Measurements from ENCODE around the gene PNMA3. TPM values are rescaled to one million over a fixed set of nuclear protein-coding genes. Genes with fewer than 3 reads are reported as not detected.
"Not testable (repeated sequence)": the region's sequence is repeated elsewhere in the genome, so short reads cannot be mapped to it uniquely, and the experiment has no call there.

PNMA3 gene
- total RNA-seq, 1 experiment from 2014 or later: 0.30 TPM

DNA sequence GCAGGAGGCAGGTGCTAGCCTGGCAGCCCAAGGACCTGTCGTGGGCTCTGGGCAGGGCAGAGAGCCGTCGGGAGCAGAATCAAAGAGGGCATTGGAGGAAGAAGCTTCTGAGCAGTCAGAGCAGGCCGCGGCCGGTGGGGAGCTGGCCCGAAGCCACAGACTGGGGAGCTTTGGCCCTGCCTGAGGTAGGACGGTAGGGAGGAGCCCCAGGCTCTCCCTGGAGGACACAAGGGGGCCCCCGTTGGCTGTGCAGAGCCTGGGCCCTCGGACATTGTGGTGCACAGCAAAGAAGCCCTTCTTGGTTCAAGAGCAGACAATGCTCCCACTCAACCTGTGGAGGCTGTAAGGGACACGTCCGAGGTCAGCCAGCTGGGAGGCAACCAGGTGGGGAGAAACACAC lies 10.1 kb downstream of the PNMA3 start:
- DNase-seq (ENCODE audit: low read depth); in situ Hi-C loops (cut with HindIII; ENCODE audit: low pct_unique_long_range_greater_than_20kb, low sequenced_read_pairs): not testable (repeated sequence)

DNA sequence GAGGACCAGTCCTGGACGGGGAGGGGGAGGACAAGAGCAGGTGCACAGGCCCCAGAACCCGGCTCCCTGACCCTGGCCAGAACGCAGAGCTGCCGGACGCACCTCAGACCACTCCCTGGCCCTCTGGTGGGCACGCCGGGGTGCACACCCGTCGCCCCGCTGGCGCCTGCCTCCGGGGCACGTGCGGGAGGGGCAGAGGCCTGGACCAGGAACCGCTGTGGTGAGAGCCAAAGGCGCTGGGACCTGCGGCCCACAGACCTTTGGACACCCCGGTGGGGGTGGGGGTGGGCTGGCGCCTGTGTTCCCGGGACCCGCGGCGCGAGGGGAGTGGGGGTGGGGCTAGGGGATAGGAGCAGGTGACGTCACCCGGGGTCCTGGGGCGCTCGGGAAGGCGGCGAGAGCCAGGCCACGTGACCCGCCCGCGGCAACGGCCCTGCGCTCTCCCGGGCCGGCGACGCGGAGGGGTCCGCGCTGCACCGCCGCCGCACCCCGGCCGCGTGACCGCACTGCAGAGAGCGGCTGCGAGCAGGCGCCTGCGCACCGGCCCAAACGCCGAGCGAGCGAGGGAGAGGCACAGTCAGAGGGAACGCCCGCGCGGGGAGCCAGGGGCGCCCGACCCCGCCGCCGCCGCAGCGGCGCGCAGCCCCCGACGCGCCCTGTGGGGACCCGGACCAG lies 15.8 kb downstream of the PNMA3 start, which contains the start of gene PNMA6A:
PNMA6A (plus strand) TSS at position 546 of the 675 bp plus-strand sequence. CDS start 609 bp downstream, outside the sequence.
- in situ Hi-C loops (cut with HindIII; ENCODE audit: low pct_unique_long_range_greater_than_20kb, low sequenced_read_pairs); DNase-seq (ENCODE audit: low read depth): not testable (repeated sequence)

DNA sequence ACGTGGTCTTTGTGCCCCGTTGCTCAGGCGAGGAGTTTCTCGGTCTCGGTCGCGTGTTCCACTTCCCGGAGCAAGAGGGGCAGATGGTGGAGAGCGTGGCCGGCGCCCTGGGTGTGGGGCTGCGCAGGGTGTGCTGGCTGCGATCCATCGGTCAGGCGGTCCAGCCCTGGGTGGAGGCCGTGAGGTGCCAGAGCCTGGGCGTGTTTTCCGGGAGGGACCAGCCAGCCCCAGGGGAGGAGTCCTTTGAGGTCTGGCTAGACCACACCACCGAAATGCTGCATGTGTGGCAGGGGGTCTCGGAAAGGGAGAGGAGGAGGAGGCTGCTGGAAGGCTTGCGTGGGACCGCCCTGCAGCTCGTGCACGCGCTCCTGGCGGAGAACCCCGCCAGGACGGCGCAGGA lies 17.1 kb downstream of the PNMA3 start:
- in situ Hi-C loops (cut with HindIII; ENCODE audit: low pct_unique_long_range_greater_than_20kb, low sequenced_read_pairs); DNase-seq (ENCODE audit: low read depth): not testable (repeated sequence)

DNA sequence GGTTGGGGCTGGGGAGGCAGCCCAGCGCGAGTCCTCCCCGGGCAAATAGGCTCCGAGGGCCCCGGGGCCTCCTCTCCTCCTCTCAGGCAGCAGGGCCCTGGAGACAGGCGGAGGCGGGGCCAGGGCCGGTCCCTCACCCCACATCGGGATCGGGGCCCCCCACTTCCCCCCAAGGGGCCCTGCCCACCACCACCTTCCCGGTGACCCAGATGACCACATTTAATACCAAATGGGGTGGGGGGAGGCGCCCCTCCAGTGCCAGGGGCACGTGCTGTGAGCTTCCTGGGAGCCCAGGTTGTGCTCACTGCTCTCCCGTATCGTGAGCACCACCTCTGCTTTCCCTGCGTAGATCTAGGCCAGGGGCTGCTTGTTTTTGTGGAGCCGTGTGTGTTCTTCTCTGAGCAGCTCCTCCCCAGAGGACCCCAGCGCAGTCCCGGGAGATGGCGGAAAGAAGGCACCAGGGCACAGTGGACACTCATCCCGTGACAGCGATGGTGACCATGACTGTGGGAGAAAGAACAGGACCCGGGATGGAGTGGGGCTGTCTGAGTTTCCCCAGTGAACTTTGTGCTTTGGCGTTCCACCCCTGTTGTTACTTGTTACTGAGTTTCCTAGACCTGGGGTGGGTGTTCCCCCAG lies 18.1 kb downstream of the PNMA3 start:
- in situ Hi-C loops (cut with HindIII; ENCODE audit: low pct_unique_long_range_greater_than_20kb, low sequenced_read_pairs): no loop called here
- no peak for DNase-seq (ENCODE audit: low read depth)

DNA sequence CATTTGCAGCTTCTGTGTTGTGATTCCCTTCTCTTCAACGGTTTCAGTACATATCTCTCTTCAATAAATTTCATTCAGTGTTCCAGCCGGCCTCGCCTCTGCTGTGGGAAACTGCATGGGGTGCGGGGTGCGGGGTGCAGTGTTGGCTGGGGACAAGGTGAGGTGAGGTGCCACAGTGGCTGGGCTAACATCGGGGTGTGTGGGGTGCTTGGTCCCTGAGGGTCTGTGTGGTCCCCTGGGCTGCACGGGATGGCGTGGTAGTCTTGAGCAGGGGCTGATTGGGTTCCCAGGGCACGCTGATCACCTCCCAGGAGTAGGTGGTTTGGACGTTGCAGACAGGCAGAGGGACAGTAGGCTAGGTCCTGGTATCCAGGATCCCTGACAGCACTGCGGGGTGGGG lies 18.7 kb downstream of the PNMA3 start:
- in situ Hi-C loops (cut with HindIII; ENCODE audit: low pct_unique_long_range_greater_than_20kb, low sequenced_read_pairs): no loop called here
- no peak for DNase-seq (ENCODE audit: low read depth)

DNA sequence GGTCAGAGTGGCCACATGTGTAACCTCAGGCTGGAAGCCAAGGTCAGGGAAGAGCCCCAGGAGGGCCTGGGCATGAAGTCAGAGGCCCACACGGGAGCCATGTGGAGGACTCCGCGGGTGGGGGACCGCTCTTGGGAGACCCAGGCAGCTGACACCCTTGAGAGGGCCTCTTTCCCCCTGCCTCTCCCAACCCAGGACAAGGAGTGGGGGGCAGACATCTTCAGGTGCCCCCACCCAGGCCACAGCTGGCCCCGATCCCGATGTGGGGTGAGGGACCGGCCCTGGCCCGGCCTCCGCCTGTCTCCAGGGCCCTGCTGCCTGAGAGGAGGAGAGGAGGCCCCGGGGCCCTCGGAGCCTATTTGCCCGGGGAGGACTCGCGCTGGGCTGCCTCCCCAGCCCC lies 19.1 kb downstream of the PNMA3 start:
- in situ Hi-C loops (cut with HindIII; ENCODE audit: low pct_unique_long_range_greater_than_20kb, low sequenced_read_pairs): no loop called here
- DNase-seq (ENCODE audit: low read depth): no peak

DNA sequence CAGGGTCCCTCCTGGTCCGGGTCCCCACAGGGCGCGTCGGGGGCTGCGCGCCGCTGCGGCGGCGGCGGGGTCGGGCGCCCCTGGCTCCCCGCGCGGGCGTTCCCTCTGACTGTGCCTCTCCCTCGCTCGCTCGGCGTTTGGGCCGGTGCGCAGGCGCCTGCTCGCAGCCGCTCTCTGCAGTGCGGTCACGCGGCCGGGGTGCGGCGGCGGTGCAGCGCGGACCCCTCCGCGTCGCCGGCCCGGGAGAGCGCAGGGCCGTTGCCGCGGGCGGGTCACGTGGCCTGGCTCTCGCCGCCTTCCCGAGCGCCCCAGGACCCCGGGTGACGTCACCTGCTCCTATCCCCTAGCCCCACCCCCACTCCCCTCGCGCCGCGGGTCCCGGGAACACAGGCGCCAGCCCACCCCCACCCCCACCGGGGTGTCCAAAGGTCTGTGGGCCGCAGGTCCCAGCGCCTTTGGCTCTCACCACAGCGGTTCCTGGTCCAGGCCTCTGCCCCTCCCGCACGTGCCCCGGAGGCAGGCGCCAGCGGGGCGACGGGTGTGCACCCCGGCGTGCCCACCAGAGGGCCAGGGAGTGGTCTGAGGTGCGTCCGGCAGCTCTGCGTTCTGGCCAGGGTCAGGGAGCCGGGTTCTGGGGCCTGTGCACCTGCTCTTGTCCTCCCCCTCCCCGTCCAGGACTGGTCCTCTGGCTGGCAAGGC lies 21.3 kb downstream of the PNMA3 start:
- DNase-seq (ENCODE audit: low read depth); in situ Hi-C loops (cut with HindIII; ENCODE audit: low pct_unique_long_range_greater_than_20kb, low sequenced_read_pairs): not testable (repeated sequence)

DNA sequence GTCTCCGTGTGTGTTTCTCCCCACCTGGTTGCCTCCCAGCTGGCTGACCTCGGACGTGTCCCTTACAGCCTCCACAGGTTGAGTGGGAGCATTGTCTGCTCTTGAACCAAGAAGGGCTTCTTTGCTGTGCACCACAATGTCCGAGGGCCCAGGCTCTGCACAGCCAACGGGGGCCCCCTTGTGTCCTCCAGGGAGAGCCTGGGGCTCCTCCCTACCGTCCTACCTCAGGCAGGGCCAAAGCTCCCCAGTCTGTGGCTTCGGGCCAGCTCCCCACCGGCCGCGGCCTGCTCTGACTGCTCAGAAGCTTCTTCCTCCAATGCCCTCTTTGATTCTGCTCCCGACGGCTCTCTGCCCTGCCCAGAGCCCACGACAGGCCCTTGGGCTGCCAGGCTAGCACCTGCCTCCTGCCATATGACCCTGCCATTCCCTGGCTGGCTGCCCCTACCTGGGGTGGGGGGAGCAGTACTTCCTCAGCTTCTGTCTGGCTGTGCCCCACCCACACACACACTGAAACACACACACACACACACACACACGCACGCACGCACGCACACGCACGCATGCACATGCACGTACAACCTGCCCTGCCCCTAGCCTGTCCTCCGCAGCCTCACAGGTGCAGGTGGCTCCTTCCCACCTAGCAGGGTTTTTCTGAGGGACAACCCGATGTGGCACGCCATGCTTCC lies 27.1 kb downstream of the PNMA3 start:
- DNase-seq (ENCODE audit: low read depth); in situ Hi-C loops (cut with HindIII; ENCODE audit: low pct_unique_long_range_greater_than_20kb, low sequenced_read_pairs): not testable (repeated sequence)

DNA sequence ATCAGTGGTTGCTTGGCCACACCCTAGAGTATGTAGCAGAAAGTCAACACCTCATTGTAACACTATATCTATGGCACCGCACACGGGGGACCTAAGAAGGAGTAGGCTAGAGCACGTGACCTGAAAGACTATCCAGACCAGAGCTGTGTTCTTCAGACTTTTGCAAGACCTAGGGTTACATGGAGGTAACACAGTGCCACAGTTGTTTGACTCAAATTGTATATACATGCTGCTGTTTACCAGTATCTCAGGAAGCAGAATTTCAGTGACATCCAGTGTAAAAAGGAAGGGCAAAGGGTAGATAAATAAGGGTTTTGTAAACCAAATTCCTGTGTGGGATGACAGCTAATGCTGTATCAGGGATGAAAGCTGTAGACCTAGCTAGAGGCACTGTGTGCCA lies 46.1 kb downstream of the PNMA3 start:
- in situ Hi-C loops (cut with HindIII; ENCODE audit: low pct_unique_long_range_greater_than_20kb, low sequenced_read_pairs): no loop called here
- no peak for DNase-seq (ENCODE audit: low read depth)

DNA sequence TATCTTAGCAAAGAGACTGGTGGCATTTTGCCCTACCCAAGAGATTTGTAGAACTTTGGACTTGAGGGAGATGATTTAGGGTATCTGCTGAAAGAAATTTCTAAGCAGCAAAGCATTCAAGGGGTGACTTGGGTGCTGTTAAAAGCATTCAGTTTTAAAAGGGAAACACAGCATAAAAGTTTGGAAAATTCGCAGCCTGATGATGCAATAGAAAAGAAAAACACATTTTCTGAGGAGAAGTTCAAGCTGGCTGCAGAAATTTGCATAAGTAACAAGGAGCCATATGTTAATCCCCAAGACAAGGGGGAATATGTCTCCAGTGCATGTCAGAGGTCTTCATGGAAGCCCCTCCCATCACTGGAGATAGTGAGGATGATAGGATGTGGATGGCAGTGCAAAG lies 48.7 kb downstream of the PNMA3 start:
- DNase-seq (ENCODE audit: low read depth); in situ Hi-C loops (cut with HindIII; ENCODE audit: low pct_unique_long_range_greater_than_20kb, low sequenced_read_pairs): not testable (repeated sequence)

DNA sequence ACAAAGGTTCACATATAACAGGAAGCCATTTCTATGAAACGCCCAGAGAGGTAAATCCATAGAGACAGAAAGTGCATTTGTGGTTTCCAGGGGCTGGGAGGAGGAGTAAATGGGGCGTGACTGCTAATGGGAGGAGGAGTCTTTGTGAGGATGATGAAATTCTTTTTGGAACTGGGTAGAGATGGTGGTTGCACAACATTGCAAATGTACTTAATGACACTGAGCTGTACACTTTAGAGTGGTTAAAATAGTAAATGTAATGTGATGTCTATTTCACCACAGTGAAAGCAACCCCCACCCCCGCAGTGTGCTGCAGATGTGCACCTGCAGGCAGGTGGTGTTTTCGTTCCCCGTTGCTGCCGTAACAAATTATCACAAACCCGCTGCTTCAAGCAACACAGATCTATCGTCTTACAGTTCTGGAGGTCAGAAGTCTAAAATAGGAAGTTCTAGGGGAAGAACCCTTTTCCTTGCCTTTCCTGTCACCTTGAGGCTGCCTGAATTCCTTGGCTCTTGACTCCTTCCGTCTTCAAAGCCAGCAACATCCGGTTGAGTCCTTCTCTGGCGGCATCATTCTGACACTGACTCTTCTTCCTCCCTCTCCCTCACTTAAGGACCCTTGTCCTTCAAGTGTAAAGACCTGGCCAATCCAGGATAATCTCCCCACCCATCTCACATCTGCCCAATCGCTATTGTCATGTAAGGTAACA lies 50.0 kb downstream of the PNMA3 start:
- in situ Hi-C loops (cut with HindIII; ENCODE audit: low pct_unique_long_range_greater_than_20kb, low sequenced_read_pairs); DNase-seq (ENCODE audit: low read depth): not testable (repeated sequence)

Other genes starting within 250 kb of the PNMA3 start
- 74.5 and 76.6 TPM in 2 replicates for gene CETN2, start 225.7 kb upstream of the PNMA3 start, total RNA-seq (2014; rRNA removed; shearing (Covaris generic); ENCODE audit: low replicate concordance)
- gene NSDHL, start 225.4 kb upstream of the PNMA3 start, total RNA-seq (2014; rRNA removed; shearing (Covaris generic); ENCODE audit: low replicate concordance): 32.1 and 33.7 TPM in 2 replicates
- 6.0 and 7.2 TPM in 2 replicates for gene ZNF185, start 158.4 kb upstream of the PNMA3 start, total RNA-seq (2014; rRNA removed; shearing (Covaris generic); ENCODE audit: low replicate concordance)
- not detected in 2 replicates for gene PNMA5, start 62.4 kb upstream of the PNMA3 start, total RNA-seq (2014; rRNA removed; shearing (Covaris generic); ENCODE audit: low replicate concordance)
- gene PNMA6A, start 16.0 kb downstream of the PNMA3 start, total RNA-seq (2014; rRNA removed; shearing (Covaris generic); ENCODE audit: low replicate concordance): 6.1 and 11.8 TPM in 2 replicates
- gene MAGEA1, start 122.8 kb downstream of the PNMA3 start, total RNA-seq (2014; rRNA removed; shearing (Covaris generic); ENCODE audit: low replicate concordance): not detected in 2 replicates